Activated naive CD8-positive, alpha-beta T cell treated with anti-CD3 and anti-CD28 coated beads, Interleukin-2, amount 50 U/mL, for 24 hours (primary cell): ENCODE measurements around the gene SLC22A24.
"Not testable (repeated sequence)": the region's sequence is repeated elsewhere in the genome, so short reads cannot be mapped to it uniquely, and the experiment has no call there.

ENCODE experiments used
- ATAC-seq: fragments of 150-1000 bp; cut with Tn5 transposase; one replicate; pipeline ENCODE4 v1.10.0; 2021
- DNase-seq: peaks from one replicate; pipeline ENCODE4 v3.0.0; 2021
- H3K27ac Mint-ChIP-seq: one replicate; pipeline ENCODE4 v1.8.0; 2021; ENCODE audit warnings: mild to moderate bottlenecking, mixed read lengths
- H3K27me3 Mint-ChIP-seq: one replicate; pipeline ENCODE4 v1.8.0; 2021; ENCODE audit warnings: mixed read lengths
- H3K36me3 Mint-ChIP-seq: one replicate; pipeline ENCODE4 v1.8.0; 2021; ENCODE audit warnings: low read depth, mixed read lengths
- H3K4me1 Mint-ChIP-seq: one replicate; pipeline ENCODE4 v1.8.0; 2021; ENCODE audit warnings: mixed read lengths
- H3K4me3 Mint-ChIP-seq: one replicate; pipeline ENCODE4 v1.8.0; 2021; ENCODE audit warnings: mild to moderate bottlenecking, moderate library complexity, mixed read lengths
- H3K9me3 Mint-ChIP-seq: one replicate; pipeline ENCODE4 v1.8.0; 2021; ENCODE audit warnings: mixed read lengths

Gene SLC22A24, protein sequence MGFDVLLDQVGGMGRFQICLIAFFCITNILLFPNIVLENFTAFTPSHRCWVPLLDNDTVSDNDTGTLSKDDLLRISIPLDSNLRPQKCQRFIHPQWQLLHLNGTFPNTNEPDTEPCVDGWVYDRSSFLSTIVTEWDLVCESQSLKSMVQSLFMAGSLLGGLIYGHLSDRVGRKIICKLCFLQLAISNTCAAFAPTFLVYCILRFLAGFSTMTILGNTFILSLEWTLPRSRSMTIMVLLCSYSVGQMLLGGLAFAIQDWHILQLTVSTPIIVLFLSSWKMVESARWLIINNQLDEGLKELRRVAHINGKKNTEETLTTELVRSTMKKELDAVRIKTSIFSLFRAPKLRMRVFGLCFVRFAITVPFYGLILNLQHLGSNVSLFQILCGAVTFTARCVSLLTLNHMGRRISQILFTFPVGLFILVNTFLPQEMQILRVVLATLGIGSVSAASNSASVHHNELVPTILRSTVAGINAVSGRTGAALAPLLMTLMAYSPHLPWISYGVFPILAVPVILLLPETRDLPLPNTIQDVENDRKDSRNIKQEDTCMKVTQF

GRCh38 chr11:63144121-63144520, at the start of gene SLC22A24:
SLC22A24 (minus strand) TSS chr11:63144221; CDS start chr11:63143779, 442 bp downstream.
- Mint-ChIP-seq H3K9me3 (no peaks in the 10 kb centered on the region), H3K36me3 (no peaks in the 10 kb centered on the region), H3K4me3 (no peak within 1 kb of the TSS), H3K4me1 (no peaks in the 10 kb centered on the region), H3K27me3 (peaks cover 5% of the 10 kb centered on the region), H3K27ac (no peak within 1 kb of the TSS)
- no peak for ATAC-seq
- DNase-seq, result no peak

- Mint-ChIP-seq H3K27me3 (peaks cover 16% of the 10 kb centered on the region), H3K27ac (no peak overlapping the region), H3K4me3 (no peak overlapping the region), H3K36me3 (no peaks in the 10 kb centered on the region), H3K9me3 (peaks cover 11% of the 10 kb centered on the region), H3K4me1 (no peaks in the 10 kb centered on the region)
- DNase-seq, result no peak
- no peak for ATAC-seq
These were observed 36.5 kb upstream of the SLC22A24 start for GRCh38 chr11:63180536-63180935.

GRCh38 chr11:63179432-63180041, 35.5 kb upstream of the SLC22A24 start:
- H3K36me3 Mint-ChIP-seq, result no peaks in the 10 kb centered on the region
- peaks cover 11% of the 10 kb centered on the region for H3K9me3 Mint-ChIP-seq
- no peaks in the 10 kb centered on the region for H3K4me1 Mint-ChIP-seq
- H3K27me3 Mint-ChIP-seq, result peaks cover 16% of the 10 kb centered on the region
- no peak for ATAC-seq
- no peak overlapping the region for H3K4me3 Mint-ChIP-seq
- no peak for DNase-seq
- no peak overlapping the region for H3K27ac Mint-ChIP-seq

GRCh38 chr11:63177872-63178271, 33.9 kb upstream of the SLC22A24 start:
- Mint-ChIP-seq H3K27ac (no peak overlapping the region), H3K27me3 (peaks cover 19% of the 10 kb centered on the region), H3K4me3 (no peak overlapping the region), H3K36me3 (no peaks in the 10 kb centered on the region), H3K9me3 (peaks cover 11% of the 10 kb centered on the region), H3K4me1 (no peaks in the 10 kb centered on the region)
- DNase-seq (no peak), ATAC-seq (no peak)

DNA sequence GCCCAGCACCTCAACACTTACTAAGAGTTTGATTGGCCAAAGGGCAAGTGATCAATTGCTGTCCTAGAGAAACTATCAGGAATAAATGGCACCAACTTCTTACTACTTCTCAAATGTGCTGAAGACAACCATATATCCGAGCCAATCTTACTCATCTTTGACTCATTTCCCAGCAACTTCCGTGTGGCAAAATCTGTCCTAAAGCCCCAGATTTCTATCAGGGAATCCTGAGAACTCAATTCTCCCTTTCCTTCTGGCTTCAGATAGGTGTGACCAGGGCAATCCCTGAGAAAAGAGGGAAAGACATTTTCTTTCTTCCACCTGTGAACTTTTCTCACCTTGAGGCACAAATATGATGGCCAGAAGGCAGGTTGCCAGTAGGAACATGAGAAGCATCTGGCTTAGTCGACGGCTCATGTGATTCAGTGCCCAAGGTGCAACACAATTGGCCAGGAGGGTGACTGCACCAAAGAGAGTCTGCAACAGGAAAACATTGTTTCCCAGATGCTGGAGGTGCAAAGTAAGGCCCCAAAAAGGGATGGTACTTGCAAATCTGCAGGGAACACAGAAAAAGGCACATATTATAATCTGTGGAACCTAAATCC, 21.8 kb upstream of the SLC22A24 start:
- Mint-ChIP-seq H3K9me3 (no peaks in the 10 kb centered on the region), H3K27me3 (peaks cover 42% of the 10 kb centered on the region), H3K4me3 (no peak overlapping the region), H3K36me3 (no peaks in the 10 kb centered on the region), H3K27ac (no peak overlapping the region), H3K4me1 (no peaks in the 10 kb centered on the region)
- ATAC-seq (no peak), DNase-seq (no peak)

DNA sequence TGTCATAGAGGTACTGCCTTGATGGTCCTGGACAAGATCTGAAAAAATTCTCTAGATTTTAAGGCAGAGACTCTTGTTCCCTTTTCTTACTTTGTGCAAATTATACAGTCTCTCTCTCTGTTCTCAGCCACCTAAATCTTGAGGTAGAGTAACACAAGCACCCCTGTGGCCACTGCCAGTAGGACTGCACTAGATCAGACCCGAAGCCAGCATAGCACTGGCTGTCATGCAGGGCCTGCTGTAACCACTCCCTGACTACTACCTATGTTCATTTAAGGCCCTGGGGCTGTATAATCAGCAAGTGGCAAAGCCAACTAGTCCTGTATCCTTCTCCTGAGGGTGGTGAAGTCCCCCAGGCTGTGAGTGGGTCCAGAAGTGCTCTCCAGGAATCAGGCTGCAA, 11.8 kb upstream of the SLC22A24 start:
- ATAC-seq (no peak), DNase-seq (no peak)
- no peaks in the 10 kb centered on the region for H3K36me3 Mint-ChIP-seq
- peaks cover 6% of the 10 kb centered on the region for H3K9me3 Mint-ChIP-seq
- no peak overlapping the region for H3K27ac Mint-ChIP-seq
- peaks cover 9% of the 10 kb centered on the region for H3K27me3 Mint-ChIP-seq
- H3K4me3 Mint-ChIP-seq, result no peak overlapping the region
- no peaks in the 10 kb centered on the region for H3K4me1 Mint-ChIP-seq

DNA sequence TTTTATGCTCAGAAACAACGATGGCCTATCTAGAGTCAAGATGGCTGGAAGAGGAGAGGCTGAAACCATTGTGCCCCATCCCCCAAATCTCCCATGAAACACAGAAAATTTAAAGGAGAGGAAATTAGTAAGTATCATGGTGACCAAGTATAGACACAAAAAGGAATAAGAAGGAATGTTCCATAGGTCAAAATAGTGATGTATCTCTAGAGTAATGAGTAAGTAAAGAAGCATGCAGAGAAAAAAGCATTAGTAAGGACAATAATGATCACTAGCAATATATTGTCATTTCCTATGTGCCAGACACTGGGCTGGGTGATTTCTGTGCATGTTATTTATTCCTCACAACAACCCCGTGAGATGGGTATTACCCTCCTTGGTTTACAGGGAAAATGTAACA, 2.6 kb upstream of the SLC22A24 start:
- ATAC-seq (no peak), DNase-seq (no peak)
- Mint-ChIP-seq H3K36me3 (no peaks in the 10 kb centered on the region), H3K4me1 (no peaks in the 10 kb centered on the region), H3K27me3 (peaks cover 5% of the 10 kb centered on the region), H3K9me3 (no peaks in the 10 kb centered on the region), H3K27ac (no peak overlapping the region), H3K4me3 (no peak overlapping the region)

GRCh38 chr11:63142459-63142858, 1.6 kb downstream of the SLC22A24 start:
- Mint-ChIP-seq H3K4me1 (no peaks in the 10 kb centered on the region), H3K9me3 (no peaks in the 10 kb centered on the region), H3K4me3 (no peak overlapping the region), H3K36me3 (no peaks in the 10 kb centered on the region), H3K27me3 (peaks cover 5% of the 10 kb centered on the region), H3K27ac (no peak overlapping the region)
- DNase-seq (no peak), ATAC-seq (no peak)

GRCh38 chr11:63132985-63133775, 10.8 kb downstream of the SLC22A24 start:
- Mint-ChIP-seq H3K4me3 (no peak overlapping the region), H3K27ac (no peak overlapping the region), H3K36me3 (no peaks in the 10 kb centered on the region), H3K4me1 (no peaks in the 10 kb centered on the region), H3K27me3 (peaks cover 32% of the 10 kb centered on the region), H3K9me3 (peaks cover 6% of the 10 kb centered on the region)
- no peak for ATAC-seq
- no peak for DNase-seq

GRCh38 chr11:63099555-63099954, 44.5 kb downstream of the SLC22A24 start:
- peaks cover 7% of the 10 kb centered on the region for H3K27me3 Mint-ChIP-seq
- no peak for ATAC-seq
- H3K36me3 Mint-ChIP-seq, result no peaks in the 10 kb centered on the region

GRCh38 chr11:63080682-63081081, 63.3 kb downstream of the SLC22A24 start:
- Mint-ChIP-seq H3K4me1 (no peaks in the 10 kb centered on the region), H3K9me3 (no peaks in the 10 kb centered on the region), H3K36me3 (no peaks in the 10 kb centered on the region), H3K27me3 (peaks cover 25% of the 10 kb centered on the region), H3K27ac (no peak overlapping the region), H3K4me3 (no peak overlapping the region)
- ATAC-seq (no peak), DNase-seq (no peak)

More at GRCh38 chr11:63099555-63099954, 44.5 kb downstream of the SLC22A24 start:
- no peak overlapping the region for H3K4me3 Mint-ChIP-seq
- H3K27ac Mint-ChIP-seq, result no peak overlapping the region
- no peak for DNase-seq
- no peaks in the 10 kb centered on the region for H3K4me1 Mint-ChIP-seq
- H3K9me3 Mint-ChIP-seq, result peaks cover 20% of the 10 kb centered on the region

- peaks cover 13% of the 10 kb centered on the region for H3K27me3 Mint-ChIP-seq
These were observed 97.8 kb downstream of the SLC22A24 start for GRCh38 chr11:63046203-63046602.

DNA sequence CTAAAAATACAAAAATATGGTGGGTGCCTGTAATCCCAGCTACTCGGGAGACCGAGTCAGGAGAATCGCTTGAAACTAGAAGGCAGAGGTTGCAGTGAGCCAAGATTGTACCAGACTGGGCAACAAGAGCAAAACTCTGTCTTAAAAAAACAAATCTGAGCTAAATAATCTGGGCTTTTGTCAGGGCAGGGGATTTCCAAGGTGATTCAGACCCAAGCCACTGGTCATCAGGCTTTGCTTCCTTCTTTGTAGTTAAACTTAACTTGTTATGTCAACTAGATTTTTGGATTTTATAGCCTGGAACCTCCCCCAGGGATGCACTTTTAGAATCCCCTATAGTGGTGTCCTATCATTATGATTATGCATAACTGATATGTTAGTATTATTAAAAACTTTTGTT, 101.4 kb downstream of the SLC22A24 start:
- H3K4me3 Mint-ChIP-seq, result no peak overlapping the region
- no peaks in the 10 kb centered on the region for H3K36me3 Mint-ChIP-seq
- ATAC-seq (no peak), DNase-seq (no peak)
- H3K27me3 Mint-ChIP-seq, result peaks cover 18% of the 10 kb centered on the region
- H3K27ac Mint-ChIP-seq, result no peak overlapping the region
- no peaks in the 10 kb centered on the region for H3K9me3 Mint-ChIP-seq
- no peaks in the 10 kb centered on the region for H3K4me1 Mint-ChIP-seq

More at GRCh38 chr11:63046203-63046602, 97.8 kb downstream of the SLC22A24 start:
- not testable (repeated sequence) for H3K4me1 Mint-ChIP-seq, H3K36me3 Mint-ChIP-seq, H3K4me3 Mint-ChIP-seq, H3K27ac Mint-ChIP-seq, DNase-seq, ATAC-seq, H3K9me3 Mint-ChIP-seq

GRCh38 chr11:63032457-63032856, 111.6 kb downstream of the SLC22A24 start:
- Mint-ChIP-seq H3K4me3 (no peak overlapping the region), H3K27me3 (peaks cover 34% of the 10 kb centered on the region), H3K9me3 (no peaks in the 10 kb centered on the region), H3K36me3 (no peaks in the 10 kb centered on the region), H3K27ac (no peak overlapping the region), H3K4me1 (no peaks in the 10 kb centered on the region)
- DNase-seq (no peak), ATAC-seq (no peak)
